ENCODE results near the gene VSX1.

The VSX1 gene

DNA sequence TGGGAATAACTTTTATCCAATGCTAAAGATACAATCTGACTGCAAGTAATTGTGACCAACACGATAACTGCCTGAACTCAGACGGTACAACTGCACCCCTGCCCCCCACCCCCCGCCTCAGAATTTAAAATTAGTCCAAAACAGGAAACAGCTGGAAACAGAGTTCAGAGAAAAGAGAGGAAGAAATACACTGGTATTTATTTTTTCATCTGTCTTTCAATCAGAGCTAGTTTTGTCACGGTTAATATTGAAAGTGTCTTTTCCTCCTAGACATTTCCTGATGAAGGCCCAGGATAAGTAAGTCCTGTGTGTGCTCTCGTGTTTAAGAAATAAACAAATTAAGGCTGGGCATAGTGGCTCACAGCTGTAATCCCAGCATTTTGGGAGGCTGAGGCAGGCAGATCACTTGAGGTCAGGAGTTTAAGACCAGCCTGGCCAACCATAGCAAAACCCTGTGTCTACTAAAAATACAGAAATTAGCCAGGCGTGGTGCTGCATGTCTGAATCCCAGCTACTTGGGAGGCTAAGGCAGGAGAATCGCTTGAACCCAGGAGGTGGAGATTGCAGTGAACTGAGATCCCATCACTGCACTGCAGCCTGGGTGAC is 45.5 kb downstream of the VSX1 start:
- Histone ChIP-seq H3K79me2 (ENCODE audit: insufficient read depth, low read depth) (no peaks in the 10 kb centered on the region), H3K4me2 (no peak overlapping the region)

DNA sequence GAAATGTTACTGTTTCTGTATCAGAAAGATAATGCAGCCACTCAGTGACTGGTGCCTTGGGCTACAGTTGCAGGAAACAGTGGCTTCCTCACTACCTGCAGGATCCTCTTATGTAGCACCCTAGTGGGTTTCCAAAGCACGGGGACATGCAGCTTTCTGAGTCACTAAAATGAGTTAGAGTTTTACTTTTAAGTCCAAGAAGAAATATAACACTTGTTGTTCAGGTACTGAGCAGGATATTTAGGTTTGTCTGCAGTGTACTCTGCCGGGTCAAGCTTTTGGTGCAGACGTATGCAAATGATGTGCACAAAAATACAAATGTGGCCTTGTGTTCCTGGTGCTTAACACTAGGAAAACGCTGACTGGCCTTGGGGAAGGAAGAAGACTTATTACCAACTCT is 46.0 kb downstream of the VSX1 start:
- H3K4me1 ChIP-seq (ENCODE audit: low read depth, poor library complexity, severe bottlenecking), result no peaks in the 10 kb centered on the region
- no peaks in the 10 kb centered on the region for H4K20me1 ChIP-seq (ENCODE audit: insufficient read depth)
- no peaks in the 10 kb centered on the region for H3K27me3 ChIP-seq (ENCODE audit: insufficient read depth, low read depth)
- H3K27ac ChIP-seq, result no peak overlapping the region
- TF ChIP-seq, protein P1, sequence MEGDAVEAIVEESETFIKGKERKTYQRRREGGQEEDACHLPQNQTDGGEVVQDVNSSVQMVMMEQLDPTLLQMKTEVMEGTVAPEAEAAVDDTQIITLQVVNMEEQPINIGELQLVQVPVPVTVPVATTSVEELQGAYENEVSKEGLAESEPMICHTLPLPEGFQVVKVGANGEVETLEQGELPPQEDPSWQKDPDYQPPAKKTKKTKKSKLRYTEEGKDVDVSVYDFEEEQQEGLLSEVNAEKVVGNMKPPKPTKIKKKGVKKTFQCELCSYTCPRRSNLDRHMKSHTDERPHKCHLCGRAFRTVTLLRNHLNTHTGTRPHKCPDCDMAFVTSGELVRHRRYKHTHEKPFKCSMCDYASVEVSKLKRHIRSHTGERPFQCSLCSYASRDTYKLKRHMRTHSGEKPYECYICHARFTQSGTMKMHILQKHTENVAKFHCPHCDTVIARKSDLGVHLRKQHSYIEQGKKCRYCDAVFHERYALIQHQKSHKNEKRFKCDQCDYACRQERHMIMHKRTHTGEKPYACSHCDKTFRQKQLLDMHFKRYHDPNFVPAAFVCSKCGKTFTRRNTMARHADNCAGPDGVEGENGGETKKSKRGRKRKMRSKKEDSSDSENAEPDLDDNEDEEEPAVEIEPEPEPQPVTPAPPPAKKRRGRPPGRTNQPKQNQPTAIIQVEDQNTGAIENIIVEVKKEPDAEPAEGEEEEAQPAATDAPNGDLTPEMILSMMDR (conservative IDR thresholded peaks at IDR 0.05; ENCODE audit: low read depth, low read length), result no peak
- H3K9ac ChIP-seq, result no peak overlapping the region
- H3K4me3 ChIP-seq (IDR thresholded peaks at IDR 0.05; ENCODE audit: insufficient read depth, low read depth, low read length), result no peak overlapping the region
- H3K4me2 ChIP-seq, result no peak overlapping the region
- no peaks in the 10 kb centered on the region for H3K79me2 ChIP-seq (ENCODE audit: insufficient read depth, low read depth)
- H2AFZ ChIP-seq (ENCODE audit: low read depth), result no peak overlapping the region
- H3K36me3 ChIP-seq (ENCODE audit: insufficient read depth), result no peaks in the 10 kb centered on the region

More for the DNA sequence above, 45.5 kb downstream of the VSX1 start:
- no peak overlapping the region for H3K4me3 ChIP-seq (IDR thresholded peaks at IDR 0.05; ENCODE audit: insufficient read depth, low read depth, low read length)
- TF ChIP-seq, protein P1 (conservative IDR thresholded peaks at IDR 0.05; ENCODE audit: low read depth, low read length), result no peak
- H2AFZ ChIP-seq (ENCODE audit: low read depth), result no peak overlapping the region
- H3K36me3 ChIP-seq (ENCODE audit: insufficient read depth), result no peaks in the 10 kb centered on the region
- H3K27me3 ChIP-seq (ENCODE audit: insufficient read depth, low read depth), result no peaks in the 10 kb centered on the region
- H4K20me1 ChIP-seq (ENCODE audit: insufficient read depth), result no peaks in the 10 kb centered on the region
- no peak overlapping the region for H3K27ac ChIP-seq
- H3K9ac ChIP-seq, result no peak overlapping the region
- H3K4me1 ChIP-seq (ENCODE audit: low read depth, poor library complexity, severe bottlenecking), result no peaks in the 10 kb centered on the region

DNA sequence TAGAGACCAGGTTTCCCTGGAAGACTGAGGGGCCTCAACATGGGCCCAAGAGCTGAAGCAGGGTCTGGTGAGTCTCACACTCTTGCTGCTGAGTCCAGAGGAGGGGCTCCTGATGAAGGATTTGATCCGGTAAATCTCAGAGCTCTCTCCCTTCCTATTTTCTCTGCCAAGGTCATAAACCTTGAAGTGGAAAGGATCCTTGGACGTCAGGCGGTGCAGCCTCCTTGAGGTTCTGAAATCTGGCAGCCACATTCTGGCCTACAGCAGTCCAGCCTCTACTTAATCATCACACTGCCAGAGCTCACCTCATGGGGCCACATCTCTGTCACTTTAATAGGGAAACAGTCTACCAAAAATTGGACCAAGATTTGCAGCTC is 48.0 kb downstream of the VSX1 start:
- H3K4me1 ChIP-seq (ENCODE audit: low read depth, poor library complexity, severe bottlenecking), result no peaks in the 10 kb centered on the region
- no peaks in the 10 kb centered on the region for H3K27me3 ChIP-seq (ENCODE audit: insufficient read depth, low read depth)
- H3K9ac ChIP-seq, result no peak overlapping the region
- H3K27ac ChIP-seq, result no peak overlapping the region
- no peaks in the 10 kb centered on the region for H4K20me1 ChIP-seq (ENCODE audit: insufficient read depth)
- TF ChIP-seq, protein P1 (conservative IDR thresholded peaks at IDR 0.05; ENCODE audit: low read depth, low read length), result no peak
- H2AFZ ChIP-seq (ENCODE audit: low read depth), result no peak overlapping the region
- H3K4me2 ChIP-seq, result no peak overlapping the region
- H3K36me3 ChIP-seq (ENCODE audit: insufficient read depth), result no peaks in the 10 kb centered on the region
- H3K4me3 ChIP-seq (IDR thresholded peaks at IDR 0.05; ENCODE audit: insufficient read depth, low read depth, low read length), result no peak overlapping the region
- no peaks in the 10 kb centered on the region for H3K79me2 ChIP-seq (ENCODE audit: insufficient read depth, low read depth)

DNA sequence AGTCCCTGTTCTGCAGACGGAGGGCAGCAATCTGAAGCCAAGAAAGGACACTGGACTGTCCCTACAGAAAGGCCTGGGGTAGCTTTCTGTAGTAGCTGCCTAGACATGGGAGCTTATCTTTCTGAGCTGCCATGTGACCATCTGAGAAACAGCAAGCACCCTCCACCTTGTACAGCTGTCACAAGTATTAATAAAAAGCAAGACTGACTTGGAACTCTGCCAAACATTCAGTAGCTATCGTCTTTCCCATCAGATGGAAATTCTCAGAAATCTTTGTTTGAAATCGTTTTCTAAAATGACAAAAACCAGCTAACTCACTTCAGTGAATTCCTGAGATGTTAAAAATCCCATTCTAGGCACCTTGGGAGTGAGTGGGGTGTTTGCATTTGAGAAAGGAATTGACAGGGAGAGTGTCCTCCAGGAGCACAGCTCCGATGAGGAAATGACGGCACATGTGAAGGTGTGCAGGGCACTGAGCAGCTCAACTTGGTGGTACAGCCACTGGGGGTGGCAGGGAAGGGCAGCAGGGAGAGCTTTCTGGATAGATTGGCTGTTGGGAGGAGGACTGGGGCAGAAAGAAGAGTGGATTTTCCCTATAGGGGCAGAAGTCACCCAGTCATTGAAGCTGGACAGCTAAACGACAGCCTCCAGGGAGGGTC is 48.5 kb downstream of the VSX1 start:
- H2AFZ ChIP-seq (ENCODE audit: low read depth), result no peak overlapping the region
- H3K27me3 ChIP-seq (ENCODE audit: insufficient read depth, low read depth), result no peaks in the 10 kb centered on the region
- no peaks in the 10 kb centered on the region for H3K79me2 ChIP-seq (ENCODE audit: insufficient read depth, low read depth)
- H3K9ac ChIP-seq, result no peak overlapping the region
- H4K20me1 ChIP-seq (ENCODE audit: insufficient read depth), result no peaks in the 10 kb centered on the region
- H3K4me2 ChIP-seq, result no peak overlapping the region
- H3K4me3 ChIP-seq (IDR thresholded peaks at IDR 0.05; ENCODE audit: insufficient read depth, low read depth, low read length), result no peak overlapping the region
- TF ChIP-seq, protein P1 (conservative IDR thresholded peaks at IDR 0.05; ENCODE audit: low read depth, low read length), result no peak
- H3K27ac ChIP-seq, result no peak overlapping the region
- H3K4me1 ChIP-seq (ENCODE audit: low read depth, poor library complexity, severe bottlenecking), result no peaks in the 10 kb centered on the region
- H3K36me3 ChIP-seq (ENCODE audit: insufficient read depth), result no peaks in the 10 kb centered on the region
